Measurements from ENCODE around the gene OPN3. TPM values are rescaled to one million over a fixed set of nuclear protein-coding genes. Genes with fewer than 3 reads are reported as not detected.

The OPN3 gene
- total and polyA plus RNA-seq, 2 donors (not counting 1 experiment from before 2014, with no cell fraction given) = 21.0 to 29.6 TPM

GRCh38 chr1:241654019-241654418 lies 13.8 kb upstream of the OPN3 start:
- H3K9me3 Mint-ChIP-seq (ENCODE audit: insufficient read depth) = no peaks in the 10 kb centered on the region
- H2AFZ ChIP-seq (ENCODE audit: insufficient read depth, low read depth, low read length, poor library complexity, severe bottlenecking) = no peak overlapping the region

GRCh38 chr1:241652012-241652411 lies 11.8 kb upstream of the OPN3 start, which contains the start of gene WDR64:
WDR64 (plus strand) TSS chr1:241652281; CDS start chr1:241652485, 204 bp downstream.
- Histone ChIP-seq H3K4me2 (replicated peaks; ENCODE audit: low read depth, low read length, poor library complexity, severe bottlenecking) (no peak within 1 kb of the TSS), H3K9me3 (ENCODE audit: control extremely low read depth in 1 of 3, control insufficient read depth in 2 of 3, insufficient read depth in 1 of 3, low read length in 2 of 3) (no peaks in the 10 kb centered on the region), H3K36me3 (replicated peaks in 1 of 2; ENCODE audit: control extremely low read depth in 1 of 2, control insufficient read depth in 1 of 2, extremely low read depth in 1 of 2, insufficient read depth in 2 of 2, low read length in 1 of 2) (no peaks in the 10 kb centered on the region), H3K9ac (ENCODE audit: low read length) (no peak within 1 kb of the TSS), H3K79me2 (ENCODE audit: control insufficient read depth, insufficient read depth, low read length) (no peaks in the 10 kb centered on the region), H3K27me3 (replicated peaks in 1 of 4; ENCODE audit: control extremely low read depth in 1 of 4, control insufficient read depth in 3 of 4, insufficient read depth in 4 of 4, low read length in 3 of 4) (no peaks in the 10 kb centered on the region), H2AFZ (ENCODE audit: insufficient read depth, low read depth, low read length, poor library complexity, severe bottlenecking) (no peak within 1 kb of the TSS), H4K20me1 (ENCODE audit: control insufficient read depth, insufficient read depth, low read length, poor library complexity, severe bottlenecking) (no peaks in the 10 kb centered on the region), H3K4me1 (ENCODE audit: control insufficient read depth in 2 of 2, insufficient read depth in 2 of 2, low read length in 2 of 2) (no peaks in the 10 kb centered on the region), H3K4me3 (ENCODE audit: control extremely low read depth in 1 of 5, extremely low read depth in 1 of 5, insufficient read depth in 1 of 5, low read depth in 2 of 5, low read length in 4 of 5) (no peak within 1 kb of the TSS), H3K27ac (ENCODE audit: low read length in 2 of 2) (no peak within 1 kb of the TSS)
- intact Hi-C loops (cut with micrococcal nuclease) = no loop called here
- ATAC-seq (ENCODE audit: low read depth) (no peak), DNase-seq (no peak)
- POLR2A ChIA-PET = no interaction called here
- H3K27me3 Mint-ChIP-seq = peaks cover 28% of the 10 kb centered on the region
- no peaks in the 10 kb centered on the region for H3K9me3 Mint-ChIP-seq (ENCODE audit: insufficient read depth)
- H3K4me1 Mint-ChIP-seq = no peaks in the 10 kb centered on the region
- no peak within 1 kb of the TSS for H3K4me3 Mint-ChIP-seq
- CTCF ChIA-PET = no interaction called here
- no peak for TF ChIP-seq CTCF (IDR thresholded peaks at IDR 0.05)
- no peak for TF ChIP-seq EZH2 (IDR thresholded peaks at IDR 0.05; ENCODE audit: borderline replicate concordance, insufficient read depth, low read depth, low read length, poor library complexity, severe bottlenecking)
- no CpG with 5 or more reads among the region's 4 CpGs for WGBS (ENCODE audit: insufficient coverage)
- H3K27ac Mint-ChIP-seq = no peak within 1 kb of the TSS

More at GRCh38 chr1:241654019-241654418, 13.8 kb upstream of the OPN3 start:
- Histone ChIP-seq H3K4me3 (ENCODE audit: control extremely low read depth in 1 of 5, extremely low read depth in 1 of 5, insufficient read depth in 1 of 5, low read depth in 2 of 5, low read length in 4 of 5) (no peak overlapping the region), H4K20me1 (ENCODE audit: control insufficient read depth, insufficient read depth, low read length, poor library complexity, severe bottlenecking) (no peaks in the 10 kb centered on the region), H3K4me1 (ENCODE audit: control insufficient read depth in 2 of 2, insufficient read depth in 2 of 2, low read length in 2 of 2) (no peaks in the 10 kb centered on the region), H3K27ac (ENCODE audit: low read length in 2 of 2) (no peak overlapping the region), H3K36me3 (replicated peaks in 1 of 2; ENCODE audit: control extremely low read depth in 1 of 2, control insufficient read depth in 1 of 2, extremely low read depth in 1 of 2, insufficient read depth in 2 of 2, low read length in 1 of 2) (no peaks in the 10 kb centered on the region), H3K79me2 (ENCODE audit: control insufficient read depth, insufficient read depth, low read length) (no peaks in the 10 kb centered on the region), H3K9me3 (ENCODE audit: control extremely low read depth in 1 of 3, control insufficient read depth in 2 of 3, insufficient read depth in 1 of 3, low read length in 2 of 3) (no peaks in the 10 kb centered on the region), H3K27me3 (replicated peaks in 1 of 4; ENCODE audit: control extremely low read depth in 1 of 4, control insufficient read depth in 3 of 4, insufficient read depth in 4 of 4, low read length in 3 of 4) (peaks cover 0 to 2% (median 0%) of the 10 kb centered on the region in 4 experiments), H3K9ac (ENCODE audit: low read length) (no peak overlapping the region), H3K4me2 (replicated peaks; ENCODE audit: low read depth, low read length, poor library complexity, severe bottlenecking) (no peak overlapping the region)
- H3K4me1 Mint-ChIP-seq = no peaks in the 10 kb centered on the region
- WGBS (ENCODE audit: insufficient coverage) = 75% methylated on average over 1 of the region's 1 CpG
- intact Hi-C loops (cut with micrococcal nuclease) = no loop called here
- no peak for DNase-seq
- H3K27ac Mint-ChIP-seq = no peak overlapping the region
- TF ChIP-seq EZH2 (IDR thresholded peaks at IDR 0.05; ENCODE audit: borderline replicate concordance, insufficient read depth, low read depth, low read length, poor library complexity, severe bottlenecking) (no peak), CTCF (IDR thresholded peaks at IDR 0.05) (no peak)
- peaks cover 28% of the 10 kb centered on the region for H3K27me3 Mint-ChIP-seq
- ChIA-PET POLR2A (no interaction called here), CTCF (interaction anchor here (1.7 to 2.1 kb wide), 2 partner anchors 8 to 43 kb away, joined by 3 to 7 read pairs; no protein-coding TSS in a partner anchor)
- H3K4me3 Mint-ChIP-seq = no peak overlapping the region
- ATAC-seq (ENCODE audit: low read depth) = no peak

Data from B cell (primary cell).